HEK293T (cell line): ENCODE data around the gene ERO1B.

Experiments used
- ARNT ChIP-seq: fragments of 450-650 bp; IDR thresholded peaks from 2 replicates; pipeline ENCODE4 v1.6.1; 2017; ENCODE audit warnings: mild to moderate bottlenecking
- BHLHE40 ChIP-seq: fragments of 450-650 bp; IDR thresholded peaks from 2 replicates; pipeline ENCODE4 v1.6.1; 2016; ENCODE audit warnings: mild to moderate bottlenecking, moderate library complexity, borderline replicate concordance
- CTBP1 ChIP-seq: fragments of 450-650 bp; IDR thresholded peaks from 2 replicates; pipeline ENCODE4 v1.6.1; 2016; ENCODE audit warnings: borderline replicate concordance
- ELF4 ChIP-seq: fragments of 450-650 bp; IDR thresholded peaks from 2 replicates; pipeline ENCODE4 v1.6.1; 2017; ENCODE audit warnings: antibody characterized with exemption
- FOXM1 ChIP-seq: fragments of 450-650 bp; IDR thresholded peaks from 2 replicates; pipeline ENCODE4 v1.6.1; 2017; ENCODE audit warnings: mild to moderate bottlenecking, borderline replicate concordance
- NFRKB ChIP-seq: fragments of 450-650 bp; IDR thresholded peaks from 2 replicates; pipeline ENCODE4 v1.6.1; 2016; ENCODE audit warnings: mild to moderate bottlenecking, moderate library complexity
- SP1 ChIP-seq: fragments of 450-650 bp; IDR thresholded peaks from 2 replicates; pipeline ENCODE4 v1.6.1; 2017
- SUZ12 ChIP-seq: fragments of 450-650 bp; IDR thresholded peaks from 2 replicates; pipeline ENCODE4 v1.6.1; 2016; ENCODE audit warnings: mild to moderate bottlenecking
- TARDBP ChIP-seq: fragments of 450-650 bp; IDR thresholded peaks from 2 replicates; pipeline ENCODE4 v1.6.1; 2016
- ZNF384 ChIP-seq: fragments of 450-650 bp; IDR thresholded peaks from 2 replicates; pipeline ENCODE4 v1.6.1; 2016
- TF ChIP-seq, protein P1 (sequence below): fragments of 450-650 bp; IDR thresholded peaks from 2 replicates; pipeline ENCODE4 v1.6.1; 2016

GRCh38 chr1:236259043-236259442, 22.7 kb downstream of the ERO1B start:
- no peak for TF ChIP-seq NFRKB
- TF ChIP-seq SUZ12: no peak
- TF ChIP-seq TARDBP: no peak
- TF ChIP-seq SP1: no peak
- TF ChIP-seq ELF4: no peak
- no peak for TF ChIP-seq ZNF384
- TF ChIP-seq, protein P1, sequence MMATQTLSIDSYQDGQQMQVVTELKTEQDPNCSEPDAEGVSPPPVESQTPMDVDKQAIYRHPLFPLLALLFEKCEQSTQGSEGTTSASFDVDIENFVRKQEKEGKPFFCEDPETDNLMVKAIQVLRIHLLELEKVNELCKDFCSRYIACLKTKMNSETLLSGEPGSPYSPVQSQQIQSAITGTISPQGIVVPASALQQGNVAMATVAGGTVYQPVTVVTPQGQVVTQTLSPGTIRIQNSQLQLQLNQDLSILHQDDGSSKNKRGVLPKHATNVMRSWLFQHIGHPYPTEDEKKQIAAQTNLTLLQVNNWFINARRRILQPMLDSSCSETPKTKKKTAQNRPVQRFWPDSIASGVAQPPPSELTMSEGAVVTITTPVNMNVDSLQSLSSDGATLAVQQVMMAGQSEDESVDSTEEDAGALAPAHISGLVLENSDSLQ: no peak
- TF ChIP-seq FOXM1: no peak
- no peak for TF ChIP-seq ARNT
- no peak for TF ChIP-seq CTBP1
- TF ChIP-seq BHLHE40: no peak
